Esophagus (tissue), 2 donors: ENCODE results near the gene SLC37A4. TPM values are rescaled to one million over a fixed set of nuclear protein-coding genes. Genes with fewer than 3 reads are reported as not detected.

Experiments
- H3K27ac ChIP-seq, 2 donors: one replicate each; pipeline ENCODE4 v1.5.1; 2013; ENCODE audit warnings: low read depth in 2 of 2, mild to moderate bottlenecking in 2 of 2, inconsistent platforms in 1 of 2, low read length in 1 of 2, moderate library complexity in 1 of 2
- H3K27me3 ChIP-seq, 2 donors: one replicate each; pipeline ENCODE4 v1.6.1; 2013; ENCODE audit warnings: low read length in 2 of 2, control low read depth in 1 of 2, mild to moderate bottlenecking in 1 of 2; ENCODE audit not compliant: insufficient read depth in 2 of 2, control insufficient read depth in 1 of 2
- H3K36me3 ChIP-seq, 2 donors: one replicate each; pipeline ENCODE4 v1.6.1; 2013; ENCODE audit warnings: low read length in 1 of 2; ENCODE audit not compliant: control insufficient read depth in 2 of 2, insufficient read depth in 2 of 2
- H3K4me1 ChIP-seq, 2 donors: one replicate each; pipeline ENCODE4 v1.6.1; 2013; ENCODE audit warnings: low read length in 1 of 2; ENCODE audit not compliant: control insufficient read depth in 2 of 2, insufficient read depth in 2 of 2
- H3K4me3 ChIP-seq, 2 donors: one replicate each; pipeline ENCODE4 v1.5.1; 2013; ENCODE audit warnings: low read length in 2 of 2, mild to moderate bottlenecking in 2 of 2, low read depth in 1 of 2, moderate library complexity in 1 of 2
- H3K9me3 ChIP-seq, 2 donors: one replicate each; pipeline ENCODE4 v1.6.1; 2013; ENCODE audit warnings: mild to moderate bottlenecking in 2 of 2, low read depth in 1 of 2, low read length in 1 of 2, moderate library complexity in 1 of 2; ENCODE audit not compliant: control insufficient read depth in 2 of 2, insufficient read depth in 1 of 2
- WGBS, 2 donors: extraction: QIAGEN DNeasy Blood & Tissue Kit; methylation state at CpG; one replicate each; pipeline ENCODE4 v1.1.7; 2013; 5-methylcytosine and 5-hydroxymethylcytosine counted together
- polyA plus RNA-seq, 2 donors: library from polyadenylated mRNA; stranded (reverse); fragments of 200-250 nt; gene quantifications; one replicate each; pipeline ENCODE4 v1.2.3, GENCODE V29; 2013
- donor health status: healthy with polysubstance abuse.
- donor health status: Bipolar disorder and iron deficiency.

Gene SLC37A4
- polyA plus RNA-seq, 2 donors, result 7.3 to 9.3 TPM

- H3K27me3 ChIP-seq, result no peaks in the 10 kb centered on the region
- H3K36me3 ChIP-seq, result peaks cover 10 to 19% of the 10 kb centered on the region in 2 donors
- H3K4me3 ChIP-seq, result no peak overlapping the region
- H3K4me1 ChIP-seq, result no peaks in the 10 kb centered on the region
- WGBS, 2 donors, result 92 to 94% methylated on average over 17 of the region's 17 CpGs
- no peaks in the 10 kb centered on the region for H3K9me3 ChIP-seq
- no peak overlapping the region for H3K27ac ChIP-seq
Observed at GRCh38 chr11:119014209-119014924, 16.3 kb downstream of the SLC37A4 start.

- Histone ChIP-seq H3K9me3 (no peaks in the 10 kb centered on the region), H3K27ac (no peak overlapping the region), H3K4me1 (no peaks in the 10 kb centered on the region), H3K36me3 (peaks cover 10 to 19% of the 10 kb centered on the region in 2 donors), H3K4me3 (no peak overlapping the region), H3K27me3 (no peaks in the 10 kb centered on the region)
- 81 to 86% methylated on average over 3 of the region's 3 CpGs for WGBS, 2 donors
Observed at GRCh38 chr11:119012629-119013170, 18.0 kb downstream of the SLC37A4 start.

- Histone ChIP-seq H3K36me3 (peaks cover 9 to 19% of the 10 kb centered on the region in 2 donors), H3K4me3 (no peak overlapping the region)
- 71 to 76% methylated on average over 6 of the region's 6 CpGs for WGBS, 2 donors
Observed at GRCh38 chr11:119011476-119012053, 19.1 kb downstream of the SLC37A4 start.

GRCh38 chr11:119006656-119007055 lies 24.0 kb downstream of the SLC37A4 start:
- no peak overlapping the region for H3K27ac ChIP-seq
- no peak overlapping the region for H3K4me3 ChIP-seq
- H3K4me1 ChIP-seq, result no peaks in the 10 kb centered on the region
- H3K36me3 ChIP-seq, result peaks cover 0 to 16% of the 10 kb centered on the region in 2 donors
- no peaks in the 10 kb centered on the region for H3K9me3 ChIP-seq
- H3K27me3 ChIP-seq, result no peaks in the 10 kb centered on the region
- 83 to 89% methylated on average over 4 of the region's 4 CpGs for WGBS, 2 donors

More at GRCh38 chr11:119011476-119012053, 19.1 kb downstream of the SLC37A4 start:
- Histone ChIP-seq H3K27ac (no peak overlapping the region), H3K4me1 (no peaks in the 10 kb centered on the region), H3K9me3 (no peaks in the 10 kb centered on the region), H3K27me3 (no peaks in the 10 kb centered on the region)

- WGBS, 2 donors, result 35 to 68% methylated on average over 1 of the region's 1 CpG
- peaks cover 2 to 10% of the 10 kb centered on the region in 2 donors for H3K4me1 ChIP-seq
- H3K4me3 ChIP-seq, result no peak overlapping the region
- H3K27me3 ChIP-seq, result no peaks in the 10 kb centered on the region
- H3K9me3 ChIP-seq, result no peaks in the 10 kb centered on the region
- H3K36me3 ChIP-seq, result peaks cover 0 to 14% of the 10 kb centered on the region in 2 donors
- no peak overlapping the region for H3K27ac ChIP-seq
Observed at GRCh38 chr11:119000906-119001305, 29.8 kb downstream of the SLC37A4 start.

GRCh38 chr11:118998822-118999221 lies 31.9 kb downstream of the SLC37A4 start:
- peak overlapping the region; percentile 84 to 90 for H3K27ac ChIP-seq
- no peaks in the 10 kb centered on the region for H3K27me3 ChIP-seq
- peaks cover 0 to 12% of the 10 kb centered on the region in 2 donors for H3K36me3 ChIP-seq
- 27 to 34% methylated on average over 6 of the region's 6 CpGs for WGBS, 2 donors
- peaks cover 2 to 11% of the 10 kb centered on the region in 2 donors for H3K4me1 ChIP-seq
- H3K4me3 ChIP-seq, result peak overlapping the region; percentile 69 to 88
- H3K9me3 ChIP-seq, result no peaks in the 10 kb centered on the region

- WGBS, 2 donors, result 1 to 5% methylated on average over 19 of the region's 19 CpGs
- Histone ChIP-seq H3K36me3 (peaks cover 0 to 11% of the 10 kb centered on the region in 2 donors), H3K4me1 (peaks cover 2 to 11% of the 10 kb centered on the region in 2 donors), H3K4me3 (peak overlapping the region; percentile 69 to 88), H3K27ac (peak overlapping the region; percentile 84 to 90), H3K9me3 (no peaks in the 10 kb centered on the region), H3K27me3 (no peaks in the 10 kb centered on the region)
Observed at GRCh38 chr11:118998388-118998717, 32.3 kb downstream of the SLC37A4 start.

GRCh38 chr11:118997627-118998387 lies 32.9 kb downstream of the SLC37A4 start, which contains the start of gene CENATAC:
CENATAC (plus strand) TSS chr11:118998138; CDS start chr11:118998198, 60 bp downstream.
- Histone ChIP-seq H3K4me1 (peaks cover 2 to 11% of the 10 kb centered on the region in 2 donors), H3K36me3 (peaks cover 0 to 6% of the 10 kb centered on the region in 2 donors), H3K9me3 (no peaks in the 10 kb centered on the region), H3K4me3 (peak within 1 kb of the TSS; percentile 69 to 88), H3K27me3 (no peaks in the 10 kb centered on the region), H3K27ac (peak within 1 kb of the TSS; percentile 84 to 90)
- 0% methylated on average over 54 of the region's 54 CpGs for WGBS, 2 donors

- H3K36me3 ChIP-seq, result peaks cover 0 to 6% of the 10 kb centered on the region in 2 donors
- peak overlapping the region; percentile 77 to 84 for H3K27ac ChIP-seq
- WGBS, 2 donors, result 14% methylated on average over 22 of the region's 22 CpGs
- H3K9me3 ChIP-seq, result no peaks in the 10 kb centered on the region
- peaks cover 2 to 11% of the 10 kb centered on the region in 2 donors for H3K4me1 ChIP-seq
- H3K27me3 ChIP-seq, result no peaks in the 10 kb centered on the region
- H3K4me3 ChIP-seq, result peak overlapping the region; percentile 69 to 88
Observed at GRCh38 chr11:118996926-118997626, 33.6 kb downstream of the SLC37A4 start.
